AG04450 (cell line): ENCODE results near the gene DPP10. TPM values are rescaled to one million over a fixed set of nuclear protein-coding genes. Genes with fewer than 3 reads are reported as not detected.

Source experiments
- CTCF ChIA-PET: fragments of 300-600, 350-600 bp; formaldehyde crosslinking; extraction: SDS; loops from one replicate; lab custom pipeline; 2022; ENCODE audit warnings: antibody characterized with exemption, inconsistent platforms; lab: Charles Lee
- POLR2A ChIA-PET: fragments of 350-600 bp; formaldehyde crosslinking; extraction: SDS; loops from one replicate; lab custom pipeline; 2021; ENCODE audit warnings: antibody characterized with exemption, inconsistent platforms; lab: Yijun Ruan, JAX
- DNase-seq: peaks from one replicate; pipeline ENCODE4 v3.0.0-alpha.2; 2011; ENCODE audit warnings: low read depth, low spot score
- H3K27ac ChIP-seq: one replicate; pipeline ENCODE4 v1.5.1; 2012; ENCODE audit warnings: low read depth, low read length, control low read depth
- H3K27me3 ChIP-seq: one replicate; pipeline ENCODE4 v1.6.0; 2012; ENCODE audit warnings: low read length; ENCODE audit not compliant: control insufficient read depth, insufficient read depth
- H3K4me3 ChIP-seq: 2 replicates; pipeline ENCODE4 v1.5.1; 2011; ENCODE audit warnings: mild to moderate bottlenecking, low read depth, low read length, control low read depth
- H3K9me3 ChIP-seq: 2 replicates; pipeline ENCODE4 v1.5.1; 2012; ENCODE audit warnings: low read length; ENCODE audit not compliant: control insufficient read depth, insufficient read depth
- CTCF ChIP-seq: IDR thresholded peaks from 2 replicates; pipeline ENCODE4 v1.5.1; 2011; ENCODE audit warnings: low read depth, low read length, control low read depth, inconsistent platforms
- polyA plus RNA-seq: library from polyadenylated mRNA; depleted of rRNA; stranded (reverse); fragments of >200 nt; gene quantifications from 2 replicates; pipeline ENCODE4 v1.2.3, GENCODE V29; 2011

The DPP10 gene
- polyA plus RNA-seq, 1 experiment, result not detected

- ChIA-PET CTCF (no interaction called here), POLR2A (no interaction called here)
- H3K27me3 ChIP-seq, result no peaks in the 10 kb centered on the region
Measured at GRCh38 chr2:115554153-115554552, 1111.7 kb downstream of the DPP10 start.

GRCh38 chr2:115558725-115559124 is 1116.3 kb downstream of the DPP10 start:
- no peaks in the 10 kb centered on the region for H3K27me3 ChIP-seq
- ChIA-PET CTCF (no interaction called here), POLR2A (no interaction called here)
- H3K9me3 ChIP-seq, result no peaks in the 10 kb centered on the region
- no peak overlapping the region for H3K4me3 ChIP-seq
- H3K27ac ChIP-seq, result no peak overlapping the region
- TF ChIP-seq CTCF, result no peak
- DNase-seq, result no peak

More at GRCh38 chr2:115554153-115554552, 1111.7 kb downstream of the DPP10 start:
- DNase-seq, result no peak
- no peak overlapping the region for H3K4me3 ChIP-seq
- H3K9me3 ChIP-seq, result peaks cover 2% of the 10 kb centered on the region; the same call in 1 of the 2 replicates
- TF ChIP-seq CTCF, result no peak
- no peak overlapping the region for H3K27ac ChIP-seq

GRCh38 chr2:115560666-115561065 is 1118.2 kb downstream of the DPP10 start:
- Histone ChIP-seq H3K4me3 (no peak overlapping the region), H3K9me3 (peaks cover under 1% of the 10 kb centered on the region; the same call in 1 of the 2 replicates), H3K27ac (no peak overlapping the region), H3K27me3 (no peaks in the 10 kb centered on the region)
- POLR2A ChIA-PET, result no interaction called here
- no peak for TF ChIP-seq CTCF
- DNase-seq, result no peak
- CTCF ChIA-PET, result no interaction called here

- H3K27me3 ChIP-seq, result no peaks in the 10 kb centered on the region
- ChIA-PET CTCF (no interaction called here), POLR2A (no interaction called here)
- no peak overlapping the region for H3K27ac ChIP-seq
- H3K4me3 ChIP-seq, result no peak overlapping the region
- no peak for DNase-seq
- peaks cover 7% of the 10 kb centered on the region; the same call in 1 of the 2 replicates for H3K9me3 ChIP-seq
- TF ChIP-seq CTCF, result no peak
Measured at GRCh38 chr2:115568643-115569042, 1126.2 kb downstream of the DPP10 start.

- ChIA-PET POLR2A (no interaction called here), CTCF (no interaction called here)
- TF ChIP-seq CTCF, result no peak
- peaks cover 7% of the 10 kb centered on the region; the same call in 1 of the 2 replicates for H3K9me3 ChIP-seq
- no peak for DNase-seq
- no peak overlapping the region for H3K27ac ChIP-seq
- H3K4me3 ChIP-seq, result no peak overlapping the region
- no peaks in the 10 kb centered on the region for H3K27me3 ChIP-seq
Measured at GRCh38 chr2:115569547-115569946, 1127.1 kb downstream of the DPP10 start.
